Spleen (tissue), 11 donors: ENCODE measurements around the gene KLHDC4. TPM values are rescaled to one million over a fixed set of nuclear protein-coding genes. Genes with fewer than 3 reads are reported as not detected.
A peak's percentile ranks its signal among the peaks of the same experiment; 100 is the strongest.
"Not testable (repeated sequence)": the region's sequence is repeated elsewhere in the genome, so short reads cannot be mapped to it uniquely, and the experiment has no call there.

Experiments used
- DNase-seq: peaks from one replicate; pipeline ENCODE4 v3.0.0-alpha.2; 2020
- H3K27ac ChIP-seq, 8 donors: fragments of 200-600 bp; sonication (generic) in 7 of 8; 1 replicate in 4 of 8; 2 replicates in 4 of 8; pipeline versions ENCODE4 v1.5.0 to v1.8.0; 2016 to 2021; ENCODE audit warnings: inconsistent platforms in 4 of 8, mild to moderate bottlenecking in 4 of 8, moderate library complexity in 1 of 8
- H3K27me3 ChIP-seq, 7 donors: fragments of 200-600 bp; sonication (generic) in 6 of 7; replicated peaks in 1 of 7; 1 replicate in 4 of 7; 2 replicates in 3 of 7; pipeline versions ENCODE4 v1.5.0 to v1.8.0; 2016 to 2021; ENCODE audit warnings: inconsistent platforms in 3 of 7, mild to moderate bottlenecking in 1 of 7
- H3K36me3 ChIP-seq, 6 donors: fragments of 200-600 bp; sonication (generic) in 5 of 6; 1 replicate in 4 of 6; 2 replicates in 2 of 6; pipeline versions ENCODE4 v1.5.0 to v1.8.0; 2016 to 2021; ENCODE audit warnings: inconsistent platforms in 2 of 6
- H3K4me1 ChIP-seq, 6 donors: fragments of 200-600 bp; sonication (generic) in 5 of 6; 1 replicate in 3 of 6; 2 replicates in 3 of 6; pipeline versions ENCODE4 v1.5.0 to v1.8.0; 2016 to 2021; ENCODE audit warnings: inconsistent platforms in 3 of 6
- H3K4me3 ChIP-seq, 8 donors: fragments of 200-600 bp; sonication (generic) in 7 of 8; 1 replicate in 4 of 8; 2 replicates in 4 of 8; pipeline versions ENCODE4 v1.5.0 to v1.8.0; 2016 to 2021; ENCODE audit warnings: inconsistent platforms in 4 of 8, mild to moderate bottlenecking in 4 of 8, moderate library complexity in 2 of 8
- H3K9me3 ChIP-seq, 8 donors: fragments of 200-600 bp; sonication (generic) in 7 of 8; 1 replicate in 4 of 8; 2 replicates in 4 of 8; pipeline versions ENCODE4 v1.5.0 to v1.8.0; 2016 to 2021; ENCODE audit warnings: inconsistent platforms in 4 of 8
- CTCF ChIP-seq, 11 experiments: fragments of 200-600 bp in 7 of 11; fragments of 450-650 bp in 4 of 11; sonication (generic) in 4 of 11; IDR thresholded peaks in 8 of 11; conservative IDR thresholded peaks in 3 of 11; 1 replicate in 7 of 11; 2 replicates in 4 of 11; pipeline versions ENCODE4 v1.4.0 to v1.8.0; 2016 to 2021; ENCODE audit warnings: antibody characterized with exemption in 11 of 11, inconsistent platforms in 4 of 11, mild to moderate bottlenecking in 1 of 11
- POLR2A ChIP-seq, 3 donors: fragments of 450-650 bp; IDR thresholded peaks; one replicate each; pipeline ENCODE4 v1.5.1; 2017; ENCODE audit warnings: antibody characterized with exemption in 3 of 3, mild to moderate bottlenecking in 1 of 3
- POLR2AphosphoS5 ChIP-seq, 3 donors: sonication (generic); formaldehyde crosslinking; IDR thresholded peaks; one replicate each; pipeline ENCODE4 v1.5.1; 2017; ENCODE audit warnings: antibody characterized with exemption in 3 of 3
- WGBS, 5 donors: extraction: QIAGEN DNeasy Blood & Tissue Kit in 3 of 5; methylation state at CpG; one replicate each; pipeline versions ENCODE4 v1.1.5 to v1.1.7; 2013 to 2018; 5-methylcytosine and 5-hydroxymethylcytosine counted together
- intact Hi-C: fragments of 100-400 bp; cut with DNase I; formaldehyde crosslinking; loops from one replicate; pipeline ENCODE4 v1.15.0; 2023; ENCODE audit warnings: low total_unique reads
- polyA plus RNA-seq, 3 donors: library from polyadenylated mRNA; stranded (reverse); fragments of 200-250 nt; gene quantifications; one replicate each; pipeline ENCODE4 v1.2.1, GENCODE V29; 2013
- total RNA-seq, 7 donors: library from RNA; depleted of rRNA in 3 of 7; stranded (reverse); fragments of >200 nt in 3 of 7; fragmentation: NEBNext Ultra II Directional in 4 of 7; extraction: Animal tissue kit (Norgen Biotek cat#: 25700) in 4 of 7; gene quantifications; one replicate each; pipeline versions ENCODE4 v1.1.0 to v1.2.1, GENCODE V29; 2016 to 2021
- donor health status: healthy with polysubstance abuse.
- donor health status: DM: no; HTN: no; CAD: no; lungs with moderate emphysema.
- donor health status: DM: no; HTN: no; CAD: no.
- donor health status: Bipolar disorder and iron deficiency.
- donor health status: healthy.
- donor health status: DM: no; HTN: no; CAD: no.
- donor health status: DM: yes; HTN: yes; CAD: no.

Gene KLHDC4
- total and polyA plus RNA-seq, 10 donors, result 30.2 to 91.7 (median 56.7) TPM

- no peaks in the 10 kb centered on the region for H3K27me3 ChIP-seq
- H3K27ac ChIP-seq, result no peak overlapping the region
- H3K36me3 ChIP-seq, result peaks cover 0 to 94% (median 54%) of the 10 kb centered on the region in 6 donors
- H3K4me3 ChIP-seq, result no peak overlapping the region
- TF ChIP-seq POLR2AphosphoS5 (IDR thresholded peaks at IDR 0.05), result no peak
- TF ChIP-seq CTCF (IDR thresholded peaks at IDR 0.05 in 8 of 11, conservative IDR thresholded peaks at IDR 0.05 in 3 of 11), result no peak
- TF ChIP-seq POLR2A (IDR thresholded peaks at IDR 0.05), result no peak
- peaks cover 0 to 27% (median 11%) of the 10 kb centered on the region in 6 donors for H3K4me1 ChIP-seq
- no peaks in the 10 kb centered on the region for H3K9me3 ChIP-seq
- intact Hi-C loops, result no loop called here
- 94 to 99% (median 95%) methylated on average over 13 to 16 of the region's 16 CpGs for WGBS, 5 donors
- no peak for DNase-seq
Observed at GRCh38 chr16:87727346-87727745, 38.4 kb downstream of the KLHDC4 start.

- H3K9me3 ChIP-seq, H3K27me3 ChIP-seq, DNase-seq, H3K27ac ChIP-seq, H3K4me3 ChIP-seq, intact Hi-C loops: not testable (repeated sequence)
- peaks cover 0 to 27% (median 11%) of the 10 kb centered on the region in 6 donors for H3K4me1 ChIP-seq
- 94 to 98% (median 97%) methylated on average over 12 to 32 of the region's 40 CpGs for WGBS, 5 donors
- H3K36me3 ChIP-seq, result peaks cover 0 to 94% (median 55%) of the 10 kb centered on the region in 6 donors
Observed at GRCh38 chr16:87726577-87726976, 39.2 kb downstream of the KLHDC4 start.

- TF ChIP-seq POLR2A (IDR thresholded peaks at IDR 0.05) (no peak), CTCF (IDR thresholded peaks at IDR 0.05 in 8 of 11, conservative IDR thresholded peaks at IDR 0.05 in 3 of 11) (no peak)
- intact Hi-C loops, result no loop called here
- Histone ChIP-seq H3K4me1 (peaks cover 0 to 27% (median 11%) of the 10 kb centered on the region in 6 donors), H3K27me3 (no peaks in the 10 kb centered on the region), H3K4me3 (no peak overlapping the region), H3K36me3 (peaks cover 0 to 94% (median 53%) of the 10 kb centered on the region in 6 donors), H3K27ac (peak overlapping the region in 2 of 8 donors; percentile 42 to 48), H3K9me3 (no peaks in the 10 kb centered on the region)
- DNase-seq, result no peak
- 86 to 96% (median 93%) methylated on average over 19 to 28 of the region's 28 CpGs for WGBS, 5 donors
Observed at GRCh38 chr16:87725596-87726235, 40.1 kb downstream of the KLHDC4 start.

- no peaks in the 10 kb centered on the region for H3K9me3 ChIP-seq
- no peaks in the 10 kb centered on the region for H3K27me3 ChIP-seq
- intact Hi-C loops, result no loop called here
- H3K4me3 ChIP-seq, result no peak overlapping the region
- H3K4me1 ChIP-seq, result peaks cover 0 to 27% (median 11%) of the 10 kb centered on the region in 6 donors
- H3K36me3 ChIP-seq, result peaks cover 0 to 94% (median 52%) of the 10 kb centered on the region in 6 donors
- H3K27ac ChIP-seq, result peak overlapping the region in 3 of 8 donors; percentile 11 to 48 (median 42)
- no peak for DNase-seq
- TF ChIP-seq POLR2AphosphoS5 (IDR thresholded peaks at IDR 0.05) (no peak), CTCF (IDR thresholded peaks at IDR 0.05 in 8 of 11, conservative IDR thresholded peaks at IDR 0.05 in 3 of 11) (no peak), POLR2A (IDR thresholded peaks at IDR 0.05) (no peak)
- 73 to 86% (median 79%) methylated on average over 19 of the region's 19 CpGs for WGBS, 5 donors
Observed at GRCh38 chr16:87724490-87725291, 41.1 kb downstream of the KLHDC4 start.
